Dedifferentiated amniotic fluid mesenchymal stem cell (primary cell): ENCODE results near the gene ABCC12.

Experiments
- DNase-seq: peaks from one replicate; pipeline ENCODE4 v3.0.0-alpha.2; 2016; ENCODE audit errors: extremely low spot score

Gene ABCC12

DNA sequence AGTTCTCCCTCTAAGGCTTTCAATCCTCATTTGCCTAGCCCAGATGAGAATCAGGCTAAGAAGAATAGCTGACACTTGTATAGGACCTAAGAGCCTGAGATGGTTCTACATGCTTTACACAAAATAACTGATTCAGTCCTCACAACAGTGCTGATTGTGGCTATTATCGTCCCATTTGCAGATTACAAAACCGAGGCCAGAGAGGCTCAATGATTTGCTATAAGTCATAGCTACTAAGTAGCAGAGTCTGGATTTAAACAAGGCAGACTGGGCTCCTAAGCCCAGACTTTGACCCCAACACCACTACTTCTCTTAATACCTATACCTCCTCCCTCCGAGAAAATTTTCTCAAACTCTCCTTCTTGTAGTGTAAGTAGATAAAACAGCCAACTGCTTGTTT, 23.1 kb downstream of the ABCC12 start:
- no peak for DNase-seq

- no peak for DNase-seq
These were observed 24.4 kb downstream of the ABCC12 start for GRCh38 chr16:48131201-48131935.

- no peak for DNase-seq
These were observed 25.9 kb downstream of the ABCC12 start for GRCh38 chr16:48129926-48130325.

GRCh38 chr16:48128769-48129168, 27.0 kb downstream of the ABCC12 start:
- DNase-seq = no peak

GRCh38 chr16:48126801-48127644, 28.8 kb downstream of the ABCC12 start:
- DNase-seq = peak; percentile 89

DNA sequence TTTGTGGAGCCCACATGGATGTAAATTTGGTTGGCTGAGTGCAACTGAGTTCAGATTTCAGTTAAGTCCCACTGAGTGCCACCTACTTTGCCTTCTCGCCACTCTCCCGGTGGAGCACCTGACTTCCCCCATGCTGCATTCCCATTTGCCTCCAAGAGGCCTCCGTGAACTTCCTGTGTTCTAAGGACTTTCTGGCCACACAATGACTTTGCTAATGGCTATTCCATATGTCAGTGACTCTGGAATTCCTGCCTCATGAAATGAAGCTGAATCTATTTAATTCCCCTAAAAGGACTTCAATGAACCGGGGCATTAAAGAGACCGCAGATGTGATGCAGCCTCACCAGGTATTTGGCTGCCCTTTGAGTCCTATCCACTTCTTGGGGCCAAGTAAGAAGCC, 29.9 kb downstream of the ABCC12 start:
- no peak for DNase-seq

DNA sequence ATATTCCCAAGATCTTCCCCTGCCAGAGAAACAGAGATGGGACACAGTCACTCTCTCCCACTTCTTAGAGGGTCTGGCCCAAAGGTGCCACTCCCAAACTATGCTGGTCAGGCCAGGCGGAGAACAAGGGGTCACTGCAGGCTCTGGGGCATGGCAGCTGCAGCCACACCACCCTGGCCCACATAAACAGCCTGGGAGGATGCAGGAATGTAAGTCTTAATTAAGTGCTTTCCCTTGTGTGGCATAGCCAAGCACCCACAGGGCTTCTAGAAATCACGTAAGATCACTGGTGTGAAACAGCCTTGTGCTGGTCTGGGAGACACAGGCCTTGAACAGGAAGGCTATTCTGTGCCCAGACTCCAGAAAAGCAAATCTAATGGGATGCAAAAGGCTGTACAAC, 31.5 kb downstream of the ABCC12 start:
- no peak for DNase-seq

GRCh38 chr16:48123104-48123788, 32.5 kb downstream of the ABCC12 start:
- DNase-seq = peak; percentile 94

DNA sequence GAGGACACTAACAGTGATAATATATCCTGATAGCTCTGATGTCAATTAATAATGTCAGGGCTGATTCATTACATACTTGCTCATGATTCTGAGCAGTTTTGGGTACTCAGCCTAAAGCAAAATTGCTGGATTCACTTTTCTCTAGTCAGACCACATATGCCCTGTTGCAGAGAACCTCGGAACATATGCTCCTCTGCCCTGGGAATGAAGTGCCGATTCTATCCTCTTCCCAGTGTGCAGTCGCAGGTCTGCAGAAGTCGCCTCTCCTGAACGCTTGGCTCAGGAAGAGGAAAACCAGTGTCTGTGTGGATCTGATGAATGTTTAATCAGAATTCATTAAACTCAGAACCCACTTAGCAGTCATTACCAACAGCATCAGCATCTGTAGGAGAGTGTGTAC, 34.5 kb downstream of the ABCC12 start:
- no peak for DNase-seq

GRCh38 chr16:48118841-48119240, 37.0 kb downstream of the ABCC12 start:
- no peak for DNase-seq

DNA sequence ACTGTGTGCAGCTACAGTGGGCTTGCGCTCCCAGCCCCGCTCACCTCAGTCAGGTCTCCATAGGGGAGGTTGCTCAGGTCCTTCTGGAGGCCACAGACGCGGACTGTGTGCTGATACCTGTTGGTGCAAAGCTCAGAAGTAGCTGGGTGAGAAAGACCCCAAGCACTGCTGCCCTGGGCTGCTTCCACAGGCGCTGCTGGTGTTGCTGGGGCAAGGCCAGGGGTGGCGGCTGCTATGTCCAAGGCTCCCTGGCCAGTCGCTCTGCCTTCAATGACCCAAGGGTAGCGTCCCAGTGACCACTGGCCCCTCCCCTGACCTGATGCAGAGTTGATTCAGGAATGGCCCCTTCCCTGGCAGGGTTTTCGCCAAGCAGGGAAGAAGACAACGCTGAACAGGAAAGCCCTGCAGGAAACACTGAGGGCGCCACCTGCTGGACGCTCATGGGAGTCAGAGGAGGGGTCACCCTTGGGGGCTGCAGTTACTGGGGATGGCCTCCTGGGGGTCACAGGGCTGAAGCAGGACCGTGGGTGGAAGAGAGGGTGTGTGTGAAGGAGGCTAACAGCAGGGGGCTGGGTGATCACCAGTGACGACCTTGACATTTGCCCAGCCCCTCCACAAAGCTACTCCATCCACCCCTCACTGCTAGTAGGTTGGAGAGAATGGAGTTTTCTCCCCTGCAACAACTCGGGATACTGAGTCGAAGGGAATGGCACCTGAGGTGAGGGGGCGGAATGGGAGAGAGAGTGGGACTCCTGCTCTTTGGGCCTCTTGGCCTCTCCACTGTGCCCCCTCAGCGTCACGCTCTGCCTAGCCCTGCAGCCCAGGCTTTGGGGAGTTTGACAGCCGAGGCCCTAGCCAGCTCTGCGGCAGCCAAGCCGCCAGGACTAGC, 38.3 kb downstream of the ABCC12 start:
- no peak for DNase-seq

- no peak for DNase-seq
These were observed 40.5 kb downstream of the ABCC12 start for GRCh38 chr16:48115299-48115698.

DNA sequence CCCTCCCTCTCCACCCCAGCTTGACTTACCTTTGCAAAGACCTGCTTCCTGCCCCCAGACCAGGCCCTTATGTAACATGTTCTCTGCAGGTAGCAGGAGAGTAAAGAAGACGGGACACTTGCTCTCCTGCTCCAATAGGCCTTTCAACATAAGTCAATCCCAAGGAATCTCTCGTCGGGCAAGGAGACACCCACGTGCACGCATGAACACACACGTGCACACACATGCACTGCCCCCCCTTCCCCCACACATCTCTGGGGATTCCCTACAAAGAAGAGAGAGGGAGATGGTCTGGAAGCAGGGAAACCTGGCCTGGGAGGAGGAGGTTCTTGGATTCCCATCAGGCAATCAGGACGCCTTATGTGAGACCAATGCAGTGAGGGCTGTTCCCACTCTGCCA, 41.4 kb downstream of the ABCC12 start:
- DNase-seq = no peak

GRCh38 chr16:48113471-48113870, 42.3 kb downstream of the ABCC12 start:
- DNase-seq = no peak

DNA sequence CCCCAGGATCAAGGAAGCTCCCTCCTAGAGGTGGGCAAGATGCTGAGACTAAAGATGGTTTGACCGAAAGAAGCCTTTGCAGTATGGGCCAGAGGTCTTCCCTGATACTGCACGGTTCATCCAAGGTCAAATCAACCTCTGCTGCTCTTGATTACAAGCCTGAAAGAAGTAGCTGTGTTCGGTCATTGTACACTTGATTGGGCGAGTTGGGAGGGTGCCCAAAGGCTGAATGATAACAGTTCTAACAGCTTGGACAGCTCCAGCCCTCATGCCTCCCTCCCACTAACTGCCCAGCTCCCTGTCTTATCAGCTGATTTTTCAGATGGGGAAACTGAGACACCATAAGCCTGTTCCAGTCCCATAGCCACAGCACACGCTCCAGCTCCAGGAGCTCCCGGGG, 42.8 kb downstream of the ABCC12 start:
- DNase-seq = no peak

- no peak for DNase-seq
These were observed 43.2 kb downstream of the ABCC12 start for GRCh38 chr16:48112600-48112999.

- DNase-seq = no peak
These were observed 44.8 kb downstream of the ABCC12 start for GRCh38 chr16:48110982-48111381.

GRCh38 chr16:48110000-48110399, 45.8 kb downstream of the ABCC12 start:
- DNase-seq = no peak

DNA sequence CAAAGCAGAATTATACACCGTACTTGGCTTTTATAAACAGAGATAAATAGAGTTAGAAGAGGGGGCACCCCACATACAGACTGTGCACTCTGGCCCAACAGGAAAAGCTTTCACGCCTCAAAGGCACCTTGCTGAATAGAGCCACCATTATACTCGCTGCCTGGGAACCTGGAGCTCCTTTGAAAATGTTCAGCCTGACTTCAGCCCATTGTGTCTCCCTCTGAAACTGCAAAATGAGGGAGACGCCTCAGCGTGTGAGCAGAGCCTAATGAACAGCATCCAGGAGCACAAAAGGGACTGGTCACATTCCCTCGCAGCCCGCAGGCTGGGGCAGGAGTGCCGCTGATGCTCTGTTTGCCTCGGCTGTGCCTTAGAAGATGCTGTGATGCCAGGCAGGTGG, 46.3 kb downstream of the ABCC12 start:
- no peak for DNase-seq

DNA sequence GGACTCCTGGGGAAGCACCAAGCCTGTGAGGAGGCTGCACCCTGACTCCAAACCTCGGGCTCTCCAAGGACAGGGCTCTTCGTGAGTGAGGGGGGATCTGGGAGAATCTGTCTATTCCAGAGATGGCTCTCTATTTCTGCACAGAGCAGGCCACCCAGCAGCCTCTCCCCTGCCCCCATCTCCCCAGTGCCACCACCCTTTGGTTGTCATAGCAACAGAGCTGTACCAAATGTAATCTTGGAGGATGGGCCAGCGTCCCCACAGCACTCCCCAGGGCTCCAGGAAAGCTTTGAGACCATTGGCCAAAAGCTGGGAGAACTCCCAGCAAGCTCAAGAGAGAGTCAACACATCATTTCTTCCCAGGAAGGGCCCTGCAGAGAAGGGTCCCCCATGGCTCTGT, 49.3 kb downstream of the ABCC12 start:
- DNase-seq = no peak
